ENCODE results near the gene GRM7. TPM values are rescaled to one million over a fixed set of nuclear protein-coding genes. Genes with fewer than 3 reads are reported as not detected.

GRM7 gene
- total and polyA plus RNA-seq, 4 donors: 0.08 to 0.33 TPM; not detected in 2

DNA sequence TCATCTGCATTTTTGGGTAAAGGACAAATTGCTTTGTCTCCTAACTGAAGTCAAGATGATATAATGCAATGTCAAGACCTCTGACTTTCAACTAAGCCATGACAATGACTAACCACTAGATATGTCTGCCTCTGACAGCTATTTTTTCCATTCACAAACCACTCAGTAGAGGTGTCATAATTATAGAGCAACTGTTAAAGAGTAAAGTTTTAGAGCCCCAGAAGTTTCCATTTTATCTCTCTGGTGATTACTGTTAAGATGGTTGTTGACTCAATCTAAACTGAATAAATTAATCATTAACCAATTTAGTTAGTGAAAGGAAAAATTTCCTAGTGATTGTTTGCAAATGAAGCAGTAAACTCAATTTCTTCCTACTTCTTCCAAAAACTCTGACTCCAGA is 779.9 kb downstream of the GRM7 start:
- Histone ChIP-seq H3K27ac (ENCODE audit: low read depth in 1 of 2, low read length in 2 of 2) (peak overlapping the region; percentile 32 to 68), H3K36me3 (ENCODE audit: control insufficient read depth in 4 of 4, insufficient read depth in 3 of 4, low read depth in 1 of 4, low read length in 3 of 4) (no peaks in the 10 kb centered on the region), H3K9ac (ENCODE audit: low read depth in 1 of 2, low read length in 2 of 2) (no peak overlapping the region), H3K27me3 (ENCODE audit: control insufficient read depth in 4 of 4, insufficient read depth in 4 of 4, low read length in 3 of 4) (no peaks in the 10 kb centered on the region), H3K4me1 (ENCODE audit: control insufficient read depth in 4 of 4, insufficient read depth in 4 of 4, low read length in 3 of 4) (peaks cover 0 to 27% (median 5%) of the 10 kb centered on the region in 4 donors), H3K4me3 (ENCODE audit: low read depth in 1 of 3, low read length in 3 of 3) (no peak overlapping the region), H3K9me3 (ENCODE audit: control insufficient read depth in 4 of 4, low read length in 3 of 4) (no peaks in the 10 kb centered on the region)
- no peak for TF ChIP-seq NR2F2 (IDR thresholded peaks at IDR 0.05)
- TF ChIP-seq, protein P1, sequence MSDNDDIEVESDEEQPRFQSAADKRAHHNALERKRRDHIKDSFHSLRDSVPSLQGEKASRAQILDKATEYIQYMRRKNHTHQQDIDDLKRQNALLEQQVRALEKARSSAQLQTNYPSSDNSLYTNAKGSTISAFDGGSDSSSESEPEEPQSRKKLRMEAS (IDR thresholded peaks at IDR 0.05): peak; percentile 14
- TF ChIP-seq, protein P2, sequence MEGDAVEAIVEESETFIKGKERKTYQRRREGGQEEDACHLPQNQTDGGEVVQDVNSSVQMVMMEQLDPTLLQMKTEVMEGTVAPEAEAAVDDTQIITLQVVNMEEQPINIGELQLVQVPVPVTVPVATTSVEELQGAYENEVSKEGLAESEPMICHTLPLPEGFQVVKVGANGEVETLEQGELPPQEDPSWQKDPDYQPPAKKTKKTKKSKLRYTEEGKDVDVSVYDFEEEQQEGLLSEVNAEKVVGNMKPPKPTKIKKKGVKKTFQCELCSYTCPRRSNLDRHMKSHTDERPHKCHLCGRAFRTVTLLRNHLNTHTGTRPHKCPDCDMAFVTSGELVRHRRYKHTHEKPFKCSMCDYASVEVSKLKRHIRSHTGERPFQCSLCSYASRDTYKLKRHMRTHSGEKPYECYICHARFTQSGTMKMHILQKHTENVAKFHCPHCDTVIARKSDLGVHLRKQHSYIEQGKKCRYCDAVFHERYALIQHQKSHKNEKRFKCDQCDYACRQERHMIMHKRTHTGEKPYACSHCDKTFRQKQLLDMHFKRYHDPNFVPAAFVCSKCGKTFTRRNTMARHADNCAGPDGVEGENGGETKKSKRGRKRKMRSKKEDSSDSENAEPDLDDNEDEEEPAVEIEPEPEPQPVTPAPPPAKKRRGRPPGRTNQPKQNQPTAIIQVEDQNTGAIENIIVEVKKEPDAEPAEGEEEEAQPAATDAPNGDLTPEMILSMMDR (IDR thresholded peaks at IDR 0.05; ENCODE audit: low read depth, low read length, missing input control): no peak
- TF ChIP-seq, protein P3, sequence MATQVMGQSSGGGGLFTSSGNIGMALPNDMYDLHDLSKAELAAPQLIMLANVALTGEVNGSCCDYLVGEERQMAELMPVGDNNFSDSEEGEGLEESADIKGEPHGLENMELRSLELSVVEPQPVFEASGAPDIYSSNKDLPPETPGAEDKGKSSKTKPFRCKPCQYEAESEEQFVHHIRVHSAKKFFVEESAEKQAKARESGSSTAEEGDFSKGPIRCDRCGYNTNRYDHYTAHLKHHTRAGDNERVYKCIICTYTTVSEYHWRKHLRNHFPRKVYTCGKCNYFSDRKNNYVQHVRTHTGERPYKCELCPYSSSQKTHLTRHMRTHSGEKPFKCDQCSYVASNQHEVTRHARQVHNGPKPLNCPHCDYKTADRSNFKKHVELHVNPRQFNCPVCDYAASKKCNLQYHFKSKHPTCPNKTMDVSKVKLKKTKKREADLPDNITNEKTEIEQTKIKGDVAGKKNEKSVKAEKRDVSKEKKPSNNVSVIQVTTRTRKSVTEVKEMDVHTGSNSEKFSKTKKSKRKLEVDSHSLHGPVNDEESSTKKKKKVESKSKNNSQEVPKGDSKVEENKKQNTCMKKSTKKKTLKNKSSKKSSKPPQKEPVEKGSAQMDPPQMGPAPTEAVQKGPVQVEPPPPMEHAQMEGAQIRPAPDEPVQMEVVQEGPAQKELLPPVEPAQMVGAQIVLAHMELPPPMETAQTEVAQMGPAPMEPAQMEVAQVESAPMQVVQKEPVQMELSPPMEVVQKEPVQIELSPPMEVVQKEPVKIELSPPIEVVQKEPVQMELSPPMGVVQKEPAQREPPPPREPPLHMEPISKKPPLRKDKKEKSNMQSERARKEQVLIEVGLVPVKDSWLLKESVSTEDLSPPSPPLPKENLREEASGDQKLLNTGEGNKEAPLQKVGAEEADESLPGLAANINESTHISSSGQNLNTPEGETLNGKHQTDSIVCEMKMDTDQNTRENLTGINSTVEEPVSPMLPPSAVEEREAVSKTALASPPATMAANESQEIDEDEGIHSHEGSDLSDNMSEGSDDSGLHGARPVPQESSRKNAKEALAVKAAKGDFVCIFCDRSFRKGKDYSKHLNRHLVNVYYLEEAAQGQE (IDR thresholded peaks at IDR 0.05): peak; percentile 60
- no peak for TF ChIP-seq HNF4G (IDR thresholded peaks at IDR 0.05)
- TF ChIP-seq FOXA2 (IDR thresholded peaks at IDR 0.05): peak; percentile 67
- TF ChIP-seq RAD21 (IDR thresholded peaks at IDR 0.05): no peak
- TF ChIP-seq JUND (IDR thresholded peaks at IDR 0.05): peak in 1 of 2 donors; percentile 46
- no peak for TF ChIP-seq ATF3 (IDR thresholded peaks at IDR 0.05)
- peak; percentile 44 for TF ChIP-seq SP1 (IDR thresholded peaks at IDR 0.05)
- TF ChIP-seq TAF1 (conservative IDR thresholded peaks at IDR 0.05): no peak
- TF ChIP-seq YY1 (IDR thresholded peaks at IDR 0.05): peak; percentile 48
- peak in 1 of 2 donors; percentile 48 for TF ChIP-seq HNF4A (conservative IDR thresholded peaks at IDR 0.05)
- no peak for TF ChIP-seq ZBTB33 (IDR thresholded peaks at IDR 0.05)
- peak; percentile 64 for TF ChIP-seq FOXA1 (IDR thresholded peaks at IDR 0.05)
- TF ChIP-seq RXRA (IDR thresholded peaks at IDR 0.05): peak in 1 of 2 donors; percentile 46
- no peak for TF ChIP-seq EGR1 (IDR thresholded peaks at IDR 0.05; ENCODE audit: low read depth in 2 of 2)
- no peak for TF ChIP-seq GABPA (IDR thresholded peaks at IDR 0.05 in 1 of 2, conservative IDR thresholded peaks at IDR 0.05 in 1 of 2)
- no peak for DNase-seq (ENCODE audit: low spot score)

Measured in liver (tissue), 9 donors.